ENCODE measurements around the gene DAAM2. TPM values are rescaled to one million over a fixed set of nuclear protein-coding genes. Genes with fewer than 3 reads are reported as not detected.
A peak's percentile ranks its signal among the peaks of the same experiment; 100 is the strongest.

Gene DAAM2
- polyA plus RNA-seq, 1 of the 3 experiments (the other 2 are of a cell fraction): 0.20 TPM

- H3K27me3 ChIP-seq (ENCODE audit: insufficient read depth): no peaks in the 10 kb centered on the region
- CTCF ChIA-PET: interaction anchor here (0.5 to 1.5 kb wide), 2 partner anchors 11 to 174 kb away, joined by 3 to 4 read pairs; no protein-coding TSS in a partner anchor
- H3K9ac ChIP-seq: no peak overlapping the region
- TF ChIP-seq TCF12 (IDR thresholded peaks at IDR 0.05) (no peak), SIN3A (IDR thresholded peaks at IDR 0.05; ENCODE audit: borderline replicate concordance, low read depth, low read length) (no peak), MAX (IDR thresholded peaks at IDR 0.05; ENCODE audit: low read depth) (no peak), JUND (IDR thresholded peaks at IDR 0.05) (no peak), EP300 (IDR thresholded peaks at IDR 0.05; ENCODE audit: borderline replicate concordance in 1 of 2, low read depth in 1 of 2, low read length in 1 of 2) (no peak), FOXM1 (IDR thresholded peaks at IDR 0.05; ENCODE audit: low read depth) (no peak), ELF1 (IDR thresholded peaks at IDR 0.05) (no peak), MEF2A (IDR thresholded peaks at IDR 0.05; ENCODE audit: borderline replicate concordance, low read depth) (no peak), GATA2 (CRISPR knock-in tag; IDR thresholded peaks at IDR 0.05) (no peak), RXRA (IDR thresholded peaks at IDR 0.05; ENCODE audit: borderline replicate concordance, low read depth) (no peak), TEAD4 (IDR thresholded peaks at IDR 0.05; ENCODE audit: borderline replicate concordance, insufficient read depth) (no peak), CTCF (IDR thresholded peaks at IDR 0.05) (no peak), REST (IDR thresholded peaks at IDR 0.05; ENCODE audit: low read depth, low read length) (no peak), USF2 (IDR thresholded peaks at IDR 0.05; ENCODE audit: borderline replicate concordance, low read depth, low read length) (no peak), PBX3 (IDR thresholded peaks at IDR 0.05) (no peak), FOXJ3 (CRISPR knock-in tag; IDR thresholded peaks at IDR 0.05) (no peak), POLR2AphosphoS5 (IDR thresholded peaks at IDR 0.05; ENCODE audit: low read depth, low read length) (no peak), YY1 (IDR thresholded peaks at IDR 0.05; ENCODE audit: low read depth) (no peak)
- TF ChIP-seq, protein P1, sequence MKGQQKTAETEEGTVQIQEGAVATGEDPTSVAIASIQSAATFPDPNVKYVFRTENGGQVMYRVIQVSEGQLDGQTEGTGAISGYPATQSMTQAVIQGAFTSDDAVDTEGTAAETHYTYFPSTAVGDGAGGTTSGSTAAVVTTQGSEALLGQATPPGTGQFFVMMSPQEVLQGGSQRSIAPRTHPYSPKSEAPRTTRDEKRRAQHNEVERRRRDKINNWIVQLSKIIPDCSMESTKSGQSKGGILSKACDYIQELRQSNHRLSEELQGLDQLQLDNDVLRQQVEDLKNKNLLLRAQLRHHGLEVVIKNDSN (IDR thresholded peaks at IDR 0.05; ENCODE audit: borderline replicate concordance, low read depth): no peak
- peaks cover 0 to 12% of the 10 kb centered on the region in 2 experiments; a peak in 1 of 4 replicates for H3K4me1 ChIP-seq (ENCODE audit: control insufficient read depth in 1 of 2, insufficient read depth in 2 of 2, low read depth in 1 of 2, low read length in 1 of 2)
- H3K4me2 ChIP-seq: no peak overlapping the region
- no peak overlapping the region for H3K27ac ChIP-seq (ENCODE audit: low read depth in 2 of 2, low read length in 1 of 2)
- WGBS (ENCODE audit: low lambda C conversion rate): 40% methylated on average over 2 of the region's 2 CpGs
- H3K9me3 ChIP-seq: no peaks in the 10 kb centered on the region
- H3K9me2 ChIP-seq: no peaks in the 10 kb centered on the region; the same call in 1 of the 2 replicates
- no peaks in the 10 kb centered on the region for H3F3A ChIP-seq (replicated peaks; ENCODE audit: insufficient read depth)
- H3K4me3 ChIP-seq (ENCODE audit: low read depth in 2 of 2, low read length in 1 of 2): no peak overlapping the region
- no peaks in the 10 kb centered on the region for H3K79me2 ChIP-seq (ENCODE audit: insufficient read depth)
- POLR2A ChIA-PET: no interaction called here
- H4K20me1 ChIP-seq (ENCODE audit: insufficient read depth): no peaks in the 10 kb centered on the region
- DNase-seq: peak; percentile 28
- no peak overlapping the region for H2AFZ ChIP-seq (ENCODE audit: low read depth)
- no peaks in the 10 kb centered on the region for H3K36me3 ChIP-seq (replicated peaks in 1 of 2; ENCODE audit: control insufficient read depth in 1 of 2, insufficient read depth in 2 of 2, low read length in 1 of 2)
Measured at GRCh38 chr6:39778581-39779255, 13.5 kb upstream of the DAAM2 start.
